COR-L47 (cell line): ENCODE results near the gene TLL2.

Experiments
- DNase-seq: peaks from one replicate; lab custom pipeline; 2025; lab: John Stamatoyannopoulos, UW

Gene TLL2

GRCh38 chr10:96463562-96463961 is 50.2 kb downstream of the TLL2 start:
- no peak for DNase-seq

GRCh38 chr10:96462606-96463151 is 51.0 kb downstream of the TLL2 start:
- DNase-seq = no peak

GRCh38 chr10:96460316-96460715 is 53.4 kb downstream of the TLL2 start:
- no peak for DNase-seq

- no peak for DNase-seq
Observed at GRCh38 chr10:96457341-96457740, 56.4 kb downstream of the TLL2 start.

DNA sequence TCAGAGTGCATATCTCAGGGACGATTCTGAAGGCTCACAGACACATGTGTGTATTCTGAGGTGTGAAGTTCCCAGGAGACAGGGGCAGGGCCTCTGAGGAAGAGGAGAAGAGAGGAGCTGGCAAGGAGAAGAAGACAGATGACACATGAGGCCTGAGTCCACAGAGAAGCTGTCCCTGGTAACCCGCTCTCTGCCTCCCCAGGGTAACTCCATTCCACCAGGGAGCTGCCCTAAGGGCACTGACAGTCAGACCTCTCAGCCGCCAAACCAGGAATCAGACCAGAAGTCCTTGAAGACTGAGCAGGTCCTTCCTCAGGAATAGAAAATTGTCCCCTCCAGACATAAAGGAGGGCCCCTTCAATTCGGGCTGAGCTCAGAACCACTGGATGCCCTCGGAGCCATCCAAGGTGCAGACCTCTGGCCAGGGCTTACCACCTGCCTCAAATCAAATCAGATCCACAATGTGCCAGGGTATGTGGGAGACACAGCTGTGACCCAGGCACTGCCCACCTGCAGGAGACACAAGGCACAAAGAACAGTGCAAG is 57.4 kb downstream of the TLL2 start:
- DNase-seq = no peak

DNA sequence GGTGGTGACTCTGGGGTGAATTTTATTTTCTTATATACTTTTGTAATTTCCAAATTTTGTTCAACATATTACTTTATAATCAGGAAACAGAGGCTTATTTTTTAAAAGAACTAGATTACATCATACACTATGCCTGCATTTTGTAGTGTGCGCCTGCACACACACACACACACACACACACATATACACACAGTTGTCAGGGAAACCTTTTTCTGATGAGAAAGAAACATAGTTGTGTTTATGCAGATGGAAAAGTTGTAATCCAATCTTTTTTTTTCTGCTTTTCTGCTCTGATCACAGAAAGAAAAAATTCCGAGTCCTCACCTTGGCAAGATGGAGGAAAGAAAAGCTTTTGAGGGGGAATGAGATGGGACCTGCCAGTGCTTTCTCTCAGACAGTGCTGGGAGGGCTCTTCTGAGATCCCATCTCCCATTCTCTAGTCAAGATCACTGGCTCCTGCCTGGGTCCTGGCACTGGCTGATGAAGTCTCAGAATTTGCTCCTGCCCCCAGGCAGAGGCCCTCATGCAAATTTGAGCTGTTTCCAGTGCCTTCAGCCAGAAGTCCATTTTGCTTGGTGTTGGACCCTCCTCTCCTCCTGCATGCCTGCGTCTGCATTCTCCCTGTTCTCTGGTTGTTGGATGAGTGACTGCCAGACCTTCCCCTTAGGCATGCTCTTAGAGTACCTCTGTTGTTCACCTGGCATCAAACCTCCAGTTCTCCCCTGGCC is 59.7 kb downstream of the TLL2 start:
- DNase-seq = no peak

DNA sequence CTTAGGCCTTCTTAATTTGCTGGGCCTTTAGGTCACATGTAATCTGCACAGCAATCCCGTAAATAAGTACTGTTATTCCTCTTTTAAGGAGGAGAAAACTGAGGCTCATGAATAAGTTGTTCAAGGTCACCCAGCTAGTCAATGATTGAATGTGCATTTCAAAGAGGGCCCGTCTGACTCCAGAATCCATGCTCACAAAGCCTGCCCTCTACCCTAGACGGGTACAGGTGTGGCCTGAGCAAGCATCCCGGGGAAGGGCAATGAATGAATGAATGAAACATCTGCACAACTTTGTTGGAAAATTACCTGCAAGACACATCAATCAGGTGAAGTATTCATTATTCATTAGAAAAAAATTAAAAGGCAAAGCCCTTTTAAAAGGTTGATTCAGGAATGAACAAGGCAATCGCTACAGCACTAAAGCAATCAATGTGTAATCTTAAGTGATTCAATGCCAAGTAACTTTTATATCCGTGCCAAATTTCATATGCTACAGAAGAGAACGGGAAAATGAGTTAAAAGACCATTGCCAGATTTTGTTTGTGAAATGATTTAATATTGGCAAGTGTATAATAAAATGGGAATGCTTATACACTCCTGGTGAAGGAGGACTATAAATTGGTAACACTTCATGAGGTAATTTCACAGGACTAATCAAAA is 61.1 kb downstream of the TLL2 start:
- no peak for DNase-seq

DNA sequence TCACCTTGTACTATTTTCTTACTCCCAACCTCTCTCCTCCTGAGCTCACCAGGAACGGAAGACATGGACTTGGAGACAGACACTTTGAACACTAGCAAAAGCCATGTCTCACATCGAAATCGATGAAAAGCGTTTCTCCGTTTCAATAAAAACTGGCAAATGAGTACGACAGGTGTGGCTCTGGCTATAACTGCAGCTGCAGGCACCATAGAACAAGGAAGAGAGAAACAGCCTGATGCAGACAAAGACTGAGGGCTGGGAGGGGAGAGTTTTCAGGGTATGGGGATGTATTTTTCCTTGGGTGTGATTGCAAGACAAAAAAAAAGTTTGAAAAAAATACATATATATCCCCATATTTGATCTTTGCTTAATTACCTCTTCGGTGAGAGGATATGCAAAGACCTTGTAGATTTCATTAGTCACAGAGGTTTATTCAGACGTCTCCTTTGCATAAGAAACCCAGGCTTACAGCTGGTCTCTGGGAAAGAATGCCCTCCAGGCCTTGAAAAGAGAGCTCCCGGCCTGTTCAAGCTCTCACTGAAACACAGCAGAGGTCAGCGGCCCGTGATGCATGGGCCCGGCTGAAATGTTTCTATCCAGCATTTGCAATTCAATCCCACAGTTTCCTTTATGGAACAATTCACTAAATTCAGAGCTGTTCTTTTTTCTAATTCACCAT is 63.1 kb downstream of the TLL2 start:
- no peak for DNase-seq

GRCh38 chr10:96448558-96448957 is 65.2 kb downstream of the TLL2 start:
- DNase-seq = no peak

DNA sequence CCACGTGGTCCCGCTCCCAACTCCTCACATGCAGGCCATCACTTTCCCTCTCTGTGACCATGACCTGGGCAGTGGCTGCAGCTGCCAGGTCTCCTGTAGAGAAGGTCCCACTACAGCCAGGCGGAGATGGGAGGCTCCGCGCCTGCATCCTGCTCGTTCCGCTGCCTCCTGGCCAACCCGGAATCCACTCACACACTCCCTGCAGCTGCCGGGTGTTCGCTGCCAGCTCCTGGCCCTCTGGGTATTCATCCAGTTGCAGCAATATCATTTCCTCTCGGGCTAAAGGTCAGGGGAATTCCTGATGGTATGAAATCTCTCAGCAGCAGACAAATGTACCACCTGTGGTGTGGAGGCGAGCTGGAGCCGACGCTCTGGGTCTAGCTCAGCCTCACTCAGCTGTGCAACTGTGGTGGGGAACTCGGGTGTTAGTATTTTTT is 65.7 kb downstream of the TLL2 start:
- DNase-seq = no peak

GRCh38 chr10:96446966-96447596 is 66.6 kb downstream of the TLL2 start:
- DNase-seq = no peak

- DNase-seq = no peak
Observed at GRCh38 chr10:96441987-96442643, 71.6 kb downstream of the TLL2 start.

DNA sequence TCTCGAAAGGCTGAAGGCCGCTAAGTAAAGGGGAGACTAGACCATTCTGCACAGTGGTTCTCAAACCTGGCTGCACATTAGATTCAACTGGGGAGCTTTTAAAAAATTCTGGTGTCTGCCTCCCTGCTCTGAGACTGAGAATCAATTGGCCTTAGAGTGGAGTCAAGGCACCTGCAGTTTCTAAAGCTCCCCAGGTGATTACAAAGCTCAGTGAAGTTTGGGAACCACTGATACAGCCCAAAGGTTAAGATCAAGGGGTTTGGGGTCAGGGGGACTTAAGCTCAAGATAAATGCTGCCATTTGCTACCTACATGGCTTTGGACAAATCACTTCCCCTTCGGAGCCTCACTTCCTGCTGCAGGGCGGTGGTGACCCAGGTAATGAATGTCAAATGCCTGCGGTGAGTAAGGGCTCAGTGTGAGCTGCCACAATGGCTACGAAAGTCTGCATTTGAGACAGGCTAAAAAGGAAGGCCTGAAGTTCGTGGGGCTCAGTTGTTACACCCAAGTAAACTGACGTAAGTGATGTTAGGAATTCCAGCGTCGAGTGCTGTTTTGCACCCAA is 72.3 kb downstream of the TLL2 start:
- DNase-seq = no peak

- DNase-seq = no peak
Observed at GRCh38 chr10:96440361-96441292, 73.1 kb downstream of the TLL2 start.

DNA sequence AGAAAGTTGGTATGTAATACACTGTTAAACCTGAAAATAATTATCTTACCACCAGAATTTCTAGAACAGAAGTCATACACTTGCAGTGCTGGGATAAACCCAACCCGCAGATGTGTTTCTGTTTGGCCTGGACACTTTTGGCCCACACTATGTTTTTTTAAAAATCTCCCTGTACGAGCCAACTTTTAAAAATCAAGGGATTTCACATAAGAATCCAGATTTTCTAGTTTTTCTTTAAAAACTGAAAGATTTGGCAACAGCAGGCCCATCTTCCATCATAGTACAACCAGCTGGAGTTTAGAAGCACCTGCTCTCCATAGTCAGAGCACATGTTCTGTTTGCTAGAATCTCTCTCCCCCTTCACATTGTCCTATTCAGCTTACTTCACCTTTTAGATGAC is 74.0 kb downstream of the TLL2 start:
- DNase-seq = no peak

GRCh38 chr10:96436035-96436434 is 77.7 kb downstream of the TLL2 start:
- no peak for DNase-seq

DNA sequence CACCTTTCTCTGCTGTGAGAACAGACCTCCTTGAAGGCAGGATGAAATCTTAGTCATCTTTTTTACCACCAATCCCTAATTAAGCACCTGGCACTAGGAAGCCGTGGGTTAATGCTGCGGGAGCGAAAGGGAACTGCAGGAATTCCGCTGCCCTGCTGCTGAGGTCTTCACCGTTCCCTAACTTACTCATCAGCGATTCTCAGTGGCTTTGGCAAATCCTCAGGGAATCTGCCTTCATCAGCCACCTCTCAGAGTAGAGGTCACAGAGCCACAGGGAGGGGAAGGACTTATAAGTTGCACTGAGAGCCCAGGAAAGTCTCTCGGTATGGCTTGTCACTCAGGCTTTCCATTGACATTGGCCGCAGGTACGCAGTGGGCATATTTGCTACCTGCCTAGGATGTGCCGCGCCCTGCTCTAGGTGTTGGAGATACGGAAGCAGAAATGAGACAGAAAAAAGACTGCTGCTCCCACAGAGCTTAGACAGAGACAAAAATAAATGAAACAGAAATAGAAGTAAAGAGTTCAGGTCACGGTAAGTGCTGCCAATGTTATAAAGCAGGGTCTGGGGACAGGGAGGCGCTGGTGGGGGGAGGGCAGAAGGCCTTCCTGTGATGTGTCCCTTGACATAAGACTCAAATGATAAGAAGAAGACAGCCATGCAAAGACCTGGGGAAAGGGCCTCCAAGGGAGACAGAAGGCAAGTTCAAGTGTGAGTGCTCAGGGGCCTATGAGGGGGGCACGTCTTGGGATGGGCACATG is 82.3 kb downstream of the TLL2 start:
- DNase-seq = no peak

DNA sequence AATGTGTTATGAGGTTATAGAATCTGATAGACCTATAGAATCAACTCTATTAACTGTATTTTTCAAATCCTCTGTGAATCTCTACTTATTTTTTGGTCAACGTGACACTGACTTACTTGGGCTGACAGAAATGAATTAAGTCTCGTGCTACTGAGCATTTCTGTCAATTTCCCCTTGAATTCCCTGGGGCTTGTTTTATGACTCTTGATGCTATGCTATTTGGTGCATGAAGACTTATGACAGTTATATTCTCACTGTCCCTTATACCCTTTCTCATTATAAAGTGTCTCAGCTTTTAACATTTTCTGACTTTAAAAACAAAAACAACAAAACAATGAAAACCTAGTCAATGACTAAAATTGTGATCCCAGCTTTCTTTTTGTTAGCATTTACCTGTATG is 86.4 kb downstream of the TLL2 start:
- DNase-seq = no peak

DNA sequence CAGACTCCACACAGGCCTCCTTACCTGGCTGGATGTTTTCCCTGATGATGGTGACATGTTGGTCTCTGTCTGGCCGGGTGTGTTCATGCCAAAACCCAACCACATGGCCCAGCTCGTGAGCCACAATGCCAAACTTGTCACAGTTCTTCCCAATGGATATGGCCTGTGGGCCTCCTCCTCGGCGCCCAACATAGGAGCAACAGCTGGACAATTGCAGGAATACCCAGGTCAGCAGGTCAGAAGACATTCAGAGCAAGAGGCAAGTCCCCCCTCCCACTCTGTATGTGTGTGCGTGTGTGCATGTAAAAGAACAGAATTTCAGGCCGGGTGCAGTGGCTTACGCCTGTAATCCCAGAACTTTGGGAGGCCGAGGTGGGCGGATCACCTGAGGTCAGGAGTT is 91.2 kb downstream of the TLL2 start:
- no peak for DNase-seq
